ENCODE results near the gene YRDC.

GRCh38 chr1:37854406-37854805 lies 46.4 kb upstream of the YRDC start:
- TF ChIP-seq CTCF (optimal IDR thresholded peaks at IDR 0.05 in 1 of 3, IDR thresholded peaks at IDR 0.05 in 1 of 3, conservative IDR thresholded peaks at IDR 0.05 in 1 of 3; ENCODE audit: extremely low read depth in 1 of 3, insufficient read depth in 2 of 3, low read length in 3 of 3) (no peak), EZH2 (IDR thresholded peaks at IDR 0.05; ENCODE audit: low read length) (no peak)

Measured in keratinocyte (primary cell).